ENCODE results near the gene FLG2.
"Not testable (repeated sequence)": the region's sequence is repeated elsewhere in the genome, so short reads cannot be mapped to it uniquely, and the experiment has no call there.

The FLG2 gene

GRCh38 chr1:152359906-152360305, at the start of gene FLG2:
Gene FLG2, minus strand, starts transcription at chr1:152360006. Its CDS starts 1,122 bp downstream, at chr1:152358884.
- DNase-seq = no peak

- DNase-seq = no peak
These were observed 48.9 kb upstream of the FLG2 start for GRCh38 chr1:152408664-152409063.

GRCh38 chr1:152398812-152399698, 39.2 kb upstream of the FLG2 start:
- DNase-seq = peak; percentile 23

- DNase-seq = no peak
These were observed 37.7 kb upstream of the FLG2 start for GRCh38 chr1:152397474-152397873.

- DNase-seq = no peak
These were observed 34.3 kb upstream of the FLG2 start for GRCh38 chr1:152394151-152394550.

- peak; percentile 63 for DNase-seq
These were observed 33.1 kb upstream of the FLG2 start for GRCh38 chr1:152392909-152393308.

DNA sequence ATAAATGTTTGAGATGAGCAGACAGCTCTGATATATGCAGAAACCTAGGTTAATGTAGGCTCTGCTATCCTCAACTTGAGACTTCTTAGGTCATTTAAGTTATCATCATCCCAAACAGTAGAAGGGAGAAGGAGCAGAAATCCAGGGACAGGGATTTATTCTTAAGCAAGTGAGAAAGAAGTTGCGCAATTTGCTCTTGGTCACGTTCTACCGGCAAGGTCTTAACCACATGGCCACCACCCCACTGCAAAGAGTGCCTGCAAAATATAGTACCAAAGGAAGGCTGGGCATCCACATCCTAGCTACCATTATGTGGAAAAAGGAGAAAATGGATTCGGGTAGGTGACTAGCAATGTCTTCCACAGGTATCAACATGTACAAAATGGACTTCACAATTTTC, 29.1 kb upstream of the FLG2 start:
- no peak for DNase-seq

GRCh38 chr1:152386940-152387339, 27.1 kb upstream of the FLG2 start:
- no peak for DNase-seq

- DNase-seq = no peak
These were observed 21.1 kb upstream of the FLG2 start for GRCh38 chr1:152380932-152381331.

DNA sequence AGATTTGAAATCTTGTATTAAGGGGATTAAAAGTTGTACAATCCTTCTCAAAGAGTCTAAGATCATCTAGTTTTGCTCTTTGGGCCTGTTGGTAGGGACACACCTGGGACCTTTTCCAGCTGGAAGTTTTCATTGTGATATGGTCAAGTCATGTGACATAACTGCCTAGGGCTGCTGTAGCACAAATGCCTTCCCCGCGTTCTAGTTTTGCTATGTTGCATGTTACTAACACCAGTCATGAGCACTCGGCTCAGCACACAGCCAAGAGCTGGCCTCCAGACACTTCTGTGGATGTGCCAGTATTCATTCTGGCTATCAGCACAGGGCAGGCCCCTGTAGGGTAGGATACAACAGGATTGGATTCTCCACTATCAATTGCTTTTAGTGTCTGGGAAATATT, 14.6 kb upstream of the FLG2 start:
- DNase-seq = no peak

- DNase-seq = no peak
These were observed 12.9 kb upstream of the FLG2 start for GRCh38 chr1:152372672-152373071.

DNA sequence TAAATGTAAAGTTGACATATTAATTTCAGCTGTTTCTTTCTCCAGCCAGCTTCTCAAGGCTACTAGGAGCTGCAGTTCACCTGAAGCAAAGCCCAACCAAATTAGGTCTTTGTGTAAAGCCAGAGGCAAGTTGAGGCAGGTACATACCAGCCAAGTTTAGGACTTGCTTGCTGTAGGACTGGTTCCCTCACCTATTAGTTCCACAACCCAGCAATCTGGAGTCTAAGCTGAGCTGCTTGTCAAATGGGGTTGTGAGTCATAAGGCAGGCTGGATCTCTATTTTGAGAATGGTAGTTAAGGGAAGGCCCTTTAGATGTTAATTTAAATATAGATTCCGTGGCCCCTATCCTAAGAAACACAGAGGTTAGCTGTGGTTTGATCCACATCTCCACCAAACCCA, 7.6 kb upstream of the FLG2 start:
- no peak for DNase-seq

- no peak for DNase-seq
These were observed 3.1 kb downstream of the FLG2 start for GRCh38 chr1:152356736-152357135.

GRCh38 chr1:152349611-152350010, 10.2 kb downstream of the FLG2 start:
- DNase-seq = no peak

GRCh38 chr1:152348447-152348846, 11.4 kb downstream of the FLG2 start:
- DNase-seq = no peak

GRCh38 chr1:152347116-152347728, 12.6 kb downstream of the FLG2 start:
- peak; percentile 75 for DNase-seq

- DNase-seq = no peak
These were observed 15.4 kb downstream of the FLG2 start for GRCh38 chr1:152344438-152344837.

DNA sequence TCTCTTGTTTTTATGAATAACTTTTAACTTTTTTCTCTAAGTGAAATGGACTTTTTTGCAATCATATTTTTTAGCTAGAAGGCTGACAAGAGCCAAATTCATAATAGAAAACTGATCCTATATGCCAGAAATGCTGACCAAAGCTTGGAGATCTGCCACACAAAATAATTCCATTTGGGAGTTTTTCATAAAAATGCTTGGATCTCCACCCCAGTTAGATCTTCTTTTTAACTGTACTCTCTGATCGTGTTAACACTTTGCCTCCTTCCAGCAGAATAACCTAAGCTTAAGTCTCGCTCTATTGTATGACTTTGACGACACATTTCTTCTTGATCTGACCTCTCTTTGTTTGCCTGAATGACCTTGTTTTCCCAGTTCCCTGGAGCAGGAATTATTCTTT, 16.8 kb downstream of the FLG2 start:
- no peak for DNase-seq

- no peak for DNase-seq
These were observed 24.4 kb downstream of the FLG2 start for GRCh38 chr1:152335399-152335798.

GRCh38 chr1:152328801-152329391, 30.9 kb downstream of the FLG2 start:
- no peak for DNase-seq

DNA sequence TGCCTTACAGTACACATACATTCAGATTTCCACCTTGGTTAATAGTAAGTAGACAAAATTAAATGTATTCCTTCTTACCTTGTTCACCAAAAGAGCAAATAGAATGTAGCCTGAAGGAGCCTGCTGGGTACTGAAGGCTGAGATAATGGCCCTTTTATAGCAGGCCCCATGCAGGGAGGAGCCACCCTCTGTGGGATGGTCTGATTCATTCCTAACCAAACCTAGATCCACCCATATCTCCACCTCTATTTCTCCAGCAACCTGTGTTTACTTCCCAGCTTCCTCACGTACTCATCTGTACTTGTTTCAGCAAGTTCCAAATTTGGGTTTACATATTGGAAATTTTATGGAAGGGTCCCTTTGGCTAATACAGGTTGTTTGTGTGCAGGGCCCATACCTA, 34.7 kb downstream of the FLG2 start, which contains the start of gene FLG:
FLG (minus strand) TSS at position 129 of the 400 bp plus-strand sequence. CDS start 9,783 bp downstream, outside the sequence.
- no peak for DNase-seq

DNA sequence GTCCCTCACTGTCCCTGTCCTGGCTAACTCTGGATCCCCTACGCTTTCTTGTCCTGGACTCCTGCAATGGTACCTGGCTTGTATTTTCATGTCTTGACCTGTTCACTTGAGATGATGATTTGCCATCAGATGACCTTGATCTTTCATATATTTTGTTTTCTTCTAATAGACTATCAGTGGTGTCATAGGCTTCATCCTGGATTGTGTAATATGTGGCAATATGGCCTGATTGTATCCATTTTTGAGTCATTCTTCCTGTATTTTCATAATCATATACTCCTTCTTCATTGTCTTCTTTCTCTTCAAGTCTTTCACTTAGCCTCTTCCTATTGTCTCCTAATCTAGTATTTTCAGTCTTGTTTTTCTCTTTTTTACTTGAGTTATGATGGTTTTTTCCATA, 45.8 kb downstream of the FLG2 start:
- no peak for DNase-seq

GRCh38 chr1:152313319-152313801, 46.4 kb downstream of the FLG2 start:
- DNase-seq = no peak

GRCh38 chr1:152312169-152312568, 47.6 kb downstream of the FLG2 start:
- not testable (repeated sequence) for DNase-seq

Measured in CD4-positive, alpha-beta T cell treated with Interleukin-17A for 1 hour (primary cell).